Activated T-helper 2 cell treated with anti-CD3 and anti-CD28 coated beads, Interferon-gamma antibody, Interleukin-2, Interleukin-4, amounts not matched to agents 10 μg/mL and 5 μg/mL and 100 μg/mL, durations not matched to agents 14 hours and 24 hours and 36 hours (primary cell): ENCODE measurements around the gene STAG1. TPM values are rescaled to one million over a fixed set of nuclear protein-coding genes. Genes with fewer than 3 reads are reported as not detected.
A peak's percentile ranks its signal among the peaks of the same experiment; 100 is the strongest.
"Not testable (repeated sequence)": the region's sequence is repeated elsewhere in the genome, so short reads cannot be mapped to it uniquely, and the experiment has no call there.

Experiments used
- DNase-seq: peaks from one replicate; pipeline ENCODE4 v3.0.0; 2021; ENCODE audit warnings: low spot score
- H3K27ac Mint-ChIP-seq: one replicate; pipeline ENCODE4 v1.8.0; 2021; ENCODE audit warnings: mixed read lengths
- H3K27me3 Mint-ChIP-seq: one replicate; pipeline ENCODE4 v1.8.0; 2021; ENCODE audit warnings: low read depth, mixed read lengths
- H3K36me3 Mint-ChIP-seq: one replicate; pipeline ENCODE4 v1.8.0; 2021; ENCODE audit warnings: low read depth, mixed read lengths
- H3K4me1 Mint-ChIP-seq: one replicate; pipeline ENCODE4 v1.8.0; 2021; ENCODE audit warnings: low read depth, mixed read lengths
- H3K4me3 Mint-ChIP-seq: one replicate; pipeline ENCODE4 v1.8.0; 2021; ENCODE audit warnings: low read depth, mild to moderate bottlenecking, moderate library complexity, mixed read lengths
- H3K9me3 Mint-ChIP-seq: one replicate; pipeline ENCODE4 v1.8.0; 2021; ENCODE audit warnings: mixed read lengths
- intact Hi-C: fragments of 100-400 bp; cut with micrococcal nuclease; formaldehyde crosslinking; loops from one replicate; pipeline ENCODE4 v1.15.1; 2023
- total RNA-seq: library from RNA; stranded (reverse); gene quantifications from 2 replicates; pipeline ENCODE4 v1.2.3, GENCODE V29; 2022

STAG1 gene
- total RNA-seq, 1 donor from 2014 or later: 44.9 TPM

DNA sequence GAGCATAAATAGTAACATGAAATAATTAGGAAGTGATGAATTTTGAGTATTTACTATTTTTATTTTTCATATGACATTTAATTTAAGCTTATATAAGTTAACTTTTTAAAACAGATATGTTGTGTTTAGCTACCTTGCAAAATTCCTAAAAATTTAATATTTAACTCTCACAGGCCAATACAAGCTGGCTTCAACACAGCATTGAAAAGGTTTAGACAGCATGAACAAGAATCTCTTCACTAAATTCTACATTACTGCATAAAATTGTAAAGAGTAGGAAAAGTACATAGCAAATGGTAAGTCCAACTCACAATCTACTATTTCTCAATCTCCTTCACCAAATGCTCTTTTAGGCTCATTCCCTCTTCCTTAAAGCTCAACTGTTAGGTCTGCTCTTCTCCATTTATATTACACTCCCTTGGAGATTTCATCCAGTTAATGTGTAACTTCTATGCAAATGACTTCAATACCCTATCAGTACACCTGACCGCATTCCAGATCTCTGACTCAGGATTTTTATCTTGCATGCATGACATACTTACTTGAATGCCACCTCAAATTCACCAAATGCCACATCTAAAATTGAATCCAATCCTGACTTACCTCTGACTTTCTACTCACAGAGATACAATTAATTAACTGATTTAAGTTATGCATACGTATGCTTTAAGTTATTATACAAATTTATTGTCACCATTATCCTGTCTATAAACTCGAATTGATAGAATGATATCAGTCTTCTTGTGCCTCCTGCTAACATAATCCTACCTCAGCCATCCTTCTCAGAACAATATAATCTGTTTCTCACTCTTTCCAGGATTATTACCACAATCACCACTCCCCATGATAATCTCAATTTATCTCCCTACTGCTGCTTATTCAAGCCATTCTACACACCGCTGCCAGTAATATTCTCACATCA, 127.0 kb downstream of the STAG1 start:
- peaks cover 14% of the 10 kb centered on the region for H3K4me1 Mint-ChIP-seq
- H3K4me3 Mint-ChIP-seq: no peak overlapping the region
- H3K27ac Mint-ChIP-seq: no peak overlapping the region
- no peaks in the 10 kb centered on the region for H3K27me3 Mint-ChIP-seq
- H3K36me3 Mint-ChIP-seq: peaks cover 47% of the 10 kb centered on the region
- no peak for DNase-seq
- H3K9me3 Mint-ChIP-seq: peaks cover 19% of the 10 kb centered on the region
- intact Hi-C loops: no loop called here

GRCh38 chr3:136624371-136624770, 127.8 kb downstream of the STAG1 start:
- Mint-ChIP-seq H3K27me3 (no peaks in the 10 kb centered on the region), H3K27ac (no peak overlapping the region), H3K4me1 (peaks cover 14% of the 10 kb centered on the region), H3K4me3 (no peak overlapping the region), H3K36me3 (peaks cover 39% of the 10 kb centered on the region), H3K9me3 (peaks cover 15% of the 10 kb centered on the region)
- DNase-seq: no peak
- intact Hi-C loops: no loop called here

GRCh38 chr3:136621628-136622027, 130.6 kb downstream of the STAG1 start:
- no peak for DNase-seq
- Mint-ChIP-seq H3K27me3 (no peaks in the 10 kb centered on the region), H3K9me3 (no peaks in the 10 kb centered on the region), H3K36me3 (peaks cover 25% of the 10 kb centered on the region), H3K27ac (no peak overlapping the region), H3K4me3 (no peak overlapping the region), H3K4me1 (peaks cover 10% of the 10 kb centered on the region)
- intact Hi-C loops: no loop called here

- no peak for DNase-seq
- peaks cover 7% of the 10 kb centered on the region for H3K4me1 Mint-ChIP-seq
- no peaks in the 10 kb centered on the region for H3K9me3 Mint-ChIP-seq
- H3K36me3 Mint-ChIP-seq: peaks cover 27% of the 10 kb centered on the region
- no peak overlapping the region for H3K27ac Mint-ChIP-seq
- intact Hi-C loops: no loop called here
- H3K27me3 Mint-ChIP-seq: no peaks in the 10 kb centered on the region
- H3K4me3 Mint-ChIP-seq: no peak overlapping the region
Measured at GRCh38 chr3:136620436-136620835, 131.7 kb downstream of the STAG1 start.

- peaks cover 27% of the 10 kb centered on the region for H3K36me3 Mint-ChIP-seq
- H3K27ac Mint-ChIP-seq, H3K4me1 Mint-ChIP-seq, H3K27me3 Mint-ChIP-seq, intact Hi-C loops, DNase-seq, H3K9me3 Mint-ChIP-seq, H3K4me3 Mint-ChIP-seq: not testable (repeated sequence)
Measured at GRCh38 chr3:136617969-136618525, 134.1 kb downstream of the STAG1 start.

DNA sequence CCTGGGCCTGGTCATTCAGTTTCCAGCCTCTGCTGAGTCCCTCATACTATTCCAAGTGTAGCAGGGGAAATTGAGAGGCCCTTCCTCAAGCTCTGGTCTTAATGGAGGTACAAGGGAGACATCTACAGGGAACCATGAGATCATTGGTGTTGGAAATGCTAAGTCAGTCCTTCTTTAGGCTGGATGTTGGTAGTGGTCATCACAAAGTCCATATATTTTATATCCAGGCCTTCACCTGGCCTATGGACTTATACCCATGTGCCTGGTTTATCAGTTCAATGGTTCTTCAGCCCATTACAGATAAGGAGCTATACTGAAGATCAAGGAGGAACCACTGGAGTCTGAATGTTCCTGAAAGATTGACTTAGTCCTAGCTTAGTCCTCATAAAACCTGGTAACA, 135.0 kb downstream of the STAG1 start:
- DNase-seq: no peak
- Mint-ChIP-seq H3K36me3 (peaks cover 23% of the 10 kb centered on the region), H3K27ac (no peak overlapping the region), H3K4me1 (peaks cover 3% of the 10 kb centered on the region), H3K9me3 (no peaks in the 10 kb centered on the region), H3K27me3 (no peaks in the 10 kb centered on the region), H3K4me3 (no peak overlapping the region)
- intact Hi-C loops: no loop called here

DNA sequence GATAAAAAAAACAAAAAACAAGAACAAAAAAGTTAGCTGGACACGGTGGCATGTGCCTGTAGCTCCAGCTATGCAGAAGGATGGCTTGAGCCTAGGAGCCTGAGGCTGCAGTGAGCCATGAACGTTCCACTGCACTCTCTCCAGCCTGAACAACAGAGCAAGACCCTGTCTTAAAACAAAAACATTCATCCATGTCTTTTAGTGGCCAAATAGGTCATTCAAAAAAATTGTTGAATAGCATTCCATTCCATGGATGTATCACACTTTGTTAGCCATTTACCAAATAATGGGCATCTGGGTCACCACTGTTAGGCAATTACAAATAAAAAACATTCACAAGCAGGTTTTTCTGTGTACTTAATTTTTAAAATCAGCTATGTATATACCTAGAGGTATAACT, 139.7 kb downstream of the STAG1 start:
- H3K27me3 Mint-ChIP-seq: no peaks in the 10 kb centered on the region
- DNase-seq: no peak
- no peak overlapping the region for H3K27ac Mint-ChIP-seq
- no peak overlapping the region for H3K4me3 Mint-ChIP-seq
- H3K4me1 Mint-ChIP-seq: peaks cover 5% of the 10 kb centered on the region
- no peaks in the 10 kb centered on the region for H3K9me3 Mint-ChIP-seq
- H3K36me3 Mint-ChIP-seq: peaks cover 7% of the 10 kb centered on the region
- intact Hi-C loops: no loop called here

DNA sequence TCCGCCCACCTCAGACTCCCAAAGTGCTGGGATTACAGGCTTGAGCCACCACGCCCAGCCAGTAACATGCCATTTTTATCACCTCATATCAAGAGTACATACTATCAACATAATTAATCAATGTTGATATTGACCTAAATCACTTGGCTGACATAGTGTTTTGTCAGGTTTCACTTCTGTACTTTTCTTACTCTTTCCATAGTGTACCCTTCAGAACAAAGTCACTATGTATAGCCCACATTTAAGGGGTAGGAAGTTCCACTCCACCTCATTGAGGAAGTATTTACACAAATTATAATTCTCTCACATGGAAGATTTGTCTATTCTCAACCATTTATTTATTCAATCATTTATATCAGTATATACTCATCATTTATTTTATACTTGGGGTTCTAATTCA, 145.2 kb downstream of the STAG1 start:
- DNase-seq: no peak
- no peaks in the 10 kb centered on the region for H3K9me3 Mint-ChIP-seq
- H3K27me3 Mint-ChIP-seq: no peaks in the 10 kb centered on the region
- H3K4me3 Mint-ChIP-seq: no peak overlapping the region
- peaks cover 14% of the 10 kb centered on the region for H3K4me1 Mint-ChIP-seq
- H3K36me3 Mint-ChIP-seq: peaks cover 24% of the 10 kb centered on the region
- intact Hi-C loops: no loop called here
- no peak overlapping the region for H3K27ac Mint-ChIP-seq

DNA sequence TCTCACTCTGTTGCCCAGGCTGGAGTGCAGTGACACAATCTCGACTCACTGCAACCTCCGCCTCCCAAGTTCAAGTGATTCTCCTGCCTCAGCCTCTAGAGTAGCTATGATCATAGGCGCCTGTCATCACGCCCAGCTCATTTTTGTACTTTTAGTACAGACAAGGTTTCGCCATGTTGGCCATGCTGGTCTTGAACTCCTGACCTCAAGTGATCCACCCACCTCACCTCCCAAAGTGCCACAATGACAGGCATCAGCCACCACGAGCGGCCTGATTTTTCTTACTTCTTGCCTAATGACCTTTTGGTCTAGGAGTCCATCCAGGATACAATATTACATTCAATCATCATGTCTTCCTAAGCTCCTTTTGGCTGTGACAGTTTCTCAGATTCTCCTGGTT, 146.0 kb downstream of the STAG1 start:
- intact Hi-C loops, DNase-seq, H3K27me3 Mint-ChIP-seq, H3K9me3 Mint-ChIP-seq, H3K4me3 Mint-ChIP-seq, H3K27ac Mint-ChIP-seq: not testable (repeated sequence)
- peaks cover 16% of the 10 kb centered on the region for H3K4me1 Mint-ChIP-seq
- H3K36me3 Mint-ChIP-seq: peaks cover 28% of the 10 kb centered on the region

GRCh38 chr3:136604961-136605360, 147.2 kb downstream of the STAG1 start:
- Mint-ChIP-seq H3K36me3 (peaks cover 28% of the 10 kb centered on the region), H3K27me3 (no peaks in the 10 kb centered on the region), H3K4me1 (peaks cover 13% of the 10 kb centered on the region), H3K9me3 (no peaks in the 10 kb centered on the region), H3K4me3 (no peak overlapping the region), H3K27ac (no peak overlapping the region)
- intact Hi-C loops: no loop called here
- no peak for DNase-seq

GRCh38 chr3:136602818-136603217, 149.4 kb downstream of the STAG1 start:
- no peaks in the 10 kb centered on the region for H3K9me3 Mint-ChIP-seq
- no peak for DNase-seq
- H3K36me3 Mint-ChIP-seq: peaks cover 28% of the 10 kb centered on the region
- peaks cover 13% of the 10 kb centered on the region for H3K4me1 Mint-ChIP-seq
- no peaks in the 10 kb centered on the region for H3K27me3 Mint-ChIP-seq
- intact Hi-C loops: no loop called here
- no peak overlapping the region for H3K27ac Mint-ChIP-seq
- H3K4me3 Mint-ChIP-seq: no peak overlapping the region

DNA sequence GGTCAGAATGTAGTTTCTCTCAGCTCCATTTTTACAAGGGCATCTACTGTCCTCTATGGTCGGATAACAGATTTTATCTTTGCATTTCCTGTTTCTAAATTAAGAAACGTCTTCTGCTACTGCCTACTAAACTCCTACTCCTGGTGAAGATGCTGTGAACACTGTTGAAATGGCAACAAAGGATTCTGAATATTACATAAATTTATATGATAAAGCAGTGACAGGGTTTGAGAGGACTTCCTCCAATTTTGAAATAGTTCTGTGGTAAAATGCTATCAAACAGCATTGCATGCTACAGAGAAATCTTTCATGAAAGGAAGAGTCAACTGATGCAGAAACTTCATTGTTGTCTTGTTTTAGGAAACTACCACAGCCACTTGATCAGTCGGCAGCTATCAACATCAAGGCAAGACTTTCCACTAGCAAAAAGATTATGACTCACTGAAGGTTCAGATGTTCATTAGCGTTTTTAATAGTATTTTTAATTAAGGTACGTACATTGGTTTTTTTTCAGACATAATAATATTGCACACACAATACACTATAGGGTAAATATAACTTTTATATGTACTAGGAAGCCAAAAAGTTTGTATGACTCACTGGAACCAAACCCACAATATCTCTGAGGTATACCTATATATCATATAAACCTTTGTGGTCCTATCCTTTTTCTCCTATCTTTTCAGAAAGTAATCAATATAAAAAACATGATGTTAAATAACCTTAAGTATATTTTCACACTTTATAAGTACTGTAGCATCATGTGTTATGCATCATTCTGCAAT, 156.1 kb downstream of the STAG1 start:
- H3K9me3 Mint-ChIP-seq: no peaks in the 10 kb centered on the region
- H3K4me1 Mint-ChIP-seq: peaks cover 20% of the 10 kb centered on the region
- H3K36me3 Mint-ChIP-seq: peaks cover 17% of the 10 kb centered on the region

DNA sequence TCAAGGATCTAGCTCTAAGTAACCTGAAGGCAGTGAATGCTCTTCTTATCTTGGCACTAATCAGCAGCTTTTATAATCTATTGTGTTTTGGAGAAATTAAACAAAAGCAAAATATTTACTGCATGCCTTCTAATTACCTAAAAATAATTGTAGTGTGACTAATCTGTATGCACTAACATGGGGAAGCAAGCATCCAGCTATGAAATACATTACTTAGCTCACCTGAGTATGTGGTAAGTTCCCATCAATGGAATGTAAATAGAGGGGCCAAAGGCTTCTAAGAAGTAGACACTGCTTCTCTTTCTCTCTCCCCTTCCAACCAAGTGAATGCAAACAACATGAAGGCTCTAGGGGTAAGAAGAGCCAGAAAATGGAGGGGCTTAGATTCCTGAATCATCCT, 165.6 kb downstream of the STAG1 start:
- intact Hi-C loops: no loop called here
- H3K27ac Mint-ChIP-seq: no peak overlapping the region
- H3K9me3 Mint-ChIP-seq: no peaks in the 10 kb centered on the region
- H3K36me3 Mint-ChIP-seq: peaks cover 25% of the 10 kb centered on the region
- H3K4me1 Mint-ChIP-seq: peaks cover 4% of the 10 kb centered on the region
- no peak for DNase-seq
- H3K27me3 Mint-ChIP-seq: no peaks in the 10 kb centered on the region
- H3K4me3 Mint-ChIP-seq: no peak overlapping the region

More for the DNA sequence above, 156.1 kb downstream of the STAG1 start:
- Mint-ChIP-seq H3K27me3 (no peaks in the 10 kb centered on the region), H3K4me3 (no peak overlapping the region), H3K27ac (peak overlapping the region; percentile 62)
- intact Hi-C loops: no loop called here
- DNase-seq: no peak
